ENCODE results near the gene ADGRB3. TPM values are rescaled to one million over a fixed set of nuclear protein-coding genes. Genes with fewer than 3 reads are reported as not detected.

The ADGRB3 gene
- total RNA-seq, 2 donors from 2014 or later: 1.3 to 2.4 TPM

- H3K36me3 ChIP-seq: no peaks in the 10 kb centered on the region
- no peak overlapping the region for H3K27ac ChIP-seq
- no peaks in the 10 kb centered on the region for H3K4me1 ChIP-seq
- H3K27me3 ChIP-seq: no peaks in the 10 kb centered on the region
- no peak for DNase-seq (ENCODE audit: low spot score)
- no peak for TF ChIP-seq CTCF (IDR thresholded peaks at IDR 0.05)
- H3K4me3 ChIP-seq: no peak overlapping the region
- H3K9me3 ChIP-seq: no peaks in the 10 kb centered on the region
Measured at GRCh38 chr6:69061066-69061465, 426.0 kb downstream of the ADGRB3 start.

- Histone ChIP-seq H3K9me3 (no peaks in the 10 kb centered on the region), H3K4me1 (no peaks in the 10 kb centered on the region), H3K4me3 (no peak overlapping the region), H3K27me3 (no peaks in the 10 kb centered on the region), H3K27ac (no peak overlapping the region), H3K36me3 (no peaks in the 10 kb centered on the region)
- no peak for DNase-seq (ENCODE audit: low spot score)
- no peak for TF ChIP-seq CTCF (IDR thresholded peaks at IDR 0.05)
Measured at GRCh38 chr6:69063401-69063800, 428.3 kb downstream of the ADGRB3 start.

- Histone ChIP-seq H3K27me3 (no peaks in the 10 kb centered on the region), H3K4me3 (no peak overlapping the region), H3K9me3 (no peaks in the 10 kb centered on the region), H3K36me3 (no peaks in the 10 kb centered on the region), H3K27ac (no peak overlapping the region), H3K4me1 (no peaks in the 10 kb centered on the region)
- TF ChIP-seq CTCF (IDR thresholded peaks at IDR 0.05): no peak
- DNase-seq (ENCODE audit: low spot score): no peak
Measured at GRCh38 chr6:69064226-69064625, 429.1 kb downstream of the ADGRB3 start.

- Histone ChIP-seq H3K27me3 (no peaks in the 10 kb centered on the region), H3K27ac (no peak overlapping the region), H3K4me1 (no peaks in the 10 kb centered on the region), H3K9me3 (no peaks in the 10 kb centered on the region), H3K36me3 (no peaks in the 10 kb centered on the region), H3K4me3 (no peak overlapping the region)
- no peak for TF ChIP-seq CTCF (IDR thresholded peaks at IDR 0.05)
- no peak for DNase-seq (ENCODE audit: low spot score)
Measured at GRCh38 chr6:69069881-69070280, 434.8 kb downstream of the ADGRB3 start.

- H3K9me3 ChIP-seq: no peaks in the 10 kb centered on the region
- DNase-seq (ENCODE audit: low spot score): no peak
- H3K27me3 ChIP-seq: no peaks in the 10 kb centered on the region
- H3K27ac ChIP-seq: no peak overlapping the region
- no peak overlapping the region for H3K4me3 ChIP-seq
- H3K4me1 ChIP-seq: no peaks in the 10 kb centered on the region
- TF ChIP-seq CTCF (IDR thresholded peaks at IDR 0.05): no peak
- H3K36me3 ChIP-seq: no peaks in the 10 kb centered on the region
Measured at GRCh38 chr6:69072796-69073195, 437.7 kb downstream of the ADGRB3 start.

GRCh38 chr6:69084746-69085335 lies 449.8 kb downstream of the ADGRB3 start:
- H3K27ac ChIP-seq: no peak overlapping the region
- no peak for TF ChIP-seq CTCF (IDR thresholded peaks at IDR 0.05)

More at GRCh38 chr6:69084746-69085335, 449.8 kb downstream of the ADGRB3 start:
- no peaks in the 10 kb centered on the region for H3K9me3 ChIP-seq
- no peak overlapping the region for H3K4me3 ChIP-seq
- H3K36me3 ChIP-seq: no peaks in the 10 kb centered on the region
- no peaks in the 10 kb centered on the region for H3K27me3 ChIP-seq
- DNase-seq (ENCODE audit: low spot score): no peak
- no peaks in the 10 kb centered on the region for H3K4me1 ChIP-seq
